Measurements from ENCODE around the gene CCZ1. TPM values are rescaled to one million over a fixed set of nuclear protein-coding genes. Genes with fewer than 3 reads are reported as not detected.
"Not testable (repeated sequence)": the region's sequence is repeated elsewhere in the genome, so short reads cannot be mapped to it uniquely, and the experiment has no call there.

Gene CCZ1
- total RNA-seq, 1 donor from 2014 or later: 90.5 TPM

GRCh38 chr7:5963205-5963604 lies 64.7 kb downstream of the CCZ1 start:
- H3K4me3 Mint-ChIP-seq; H3K27me3 Mint-ChIP-seq (ENCODE audit: low read depth); H3K27ac Mint-ChIP-seq; H3K4me1 Mint-ChIP-seq; H3K9me3 Mint-ChIP-seq; H3K36me3 Mint-ChIP-seq; DNase-seq (ENCODE audit: low spot score in 2 of 2, unreplicated experiment in 2 of 2): not testable (repeated sequence)

DNA sequence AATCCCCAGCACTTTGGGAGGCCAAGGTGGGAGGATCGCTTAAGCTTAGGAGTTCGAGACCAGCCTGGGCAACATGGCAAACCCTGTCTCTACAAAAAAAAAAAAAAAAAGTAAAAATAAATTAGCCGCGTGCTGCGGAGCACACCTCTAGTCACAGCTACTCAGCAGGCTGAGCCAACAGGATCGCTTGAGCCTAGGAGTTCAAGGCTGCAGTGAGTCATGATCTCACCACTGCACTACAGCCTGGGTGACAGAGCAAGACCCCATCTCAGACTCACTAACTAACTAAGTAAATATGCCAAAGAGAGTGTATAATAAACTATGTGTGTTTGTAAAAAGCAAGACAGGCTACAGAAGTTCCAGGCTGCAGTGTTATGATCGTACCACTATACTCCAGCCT lies 65.3 kb downstream of the CCZ1 start:
- H3K27me3 Mint-ChIP-seq (ENCODE audit: low read depth); H3K4me3 Mint-ChIP-seq; H3K36me3 Mint-ChIP-seq; H3K27ac Mint-ChIP-seq; H3K4me1 Mint-ChIP-seq; DNase-seq (ENCODE audit: low spot score in 2 of 2, unreplicated experiment in 2 of 2); H3K9me3 Mint-ChIP-seq: not testable (repeated sequence)

- not testable (repeated sequence) for H3K4me3 Mint-ChIP-seq; H3K36me3 Mint-ChIP-seq; H3K4me1 Mint-ChIP-seq; DNase-seq (ENCODE audit: low spot score in 2 of 2, unreplicated experiment in 2 of 2); H3K9me3 Mint-ChIP-seq; H3K27me3 Mint-ChIP-seq (ENCODE audit: low read depth); H3K27ac Mint-ChIP-seq
Measured at GRCh38 chr7:5970347-5970911, 71.9 kb downstream of the CCZ1 start, which contains the start of gene RSPH10B. TSS of gene RSPH10B (minus strand) at chr7:5970689. CDS start at chr7:5967116, 3,573 bp downstream.

GRCh38 chr7:5973580-5973979 lies 75.0 kb downstream of the CCZ1 start:
- H3K36me3 Mint-ChIP-seq; H3K4me1 Mint-ChIP-seq; H3K4me3 Mint-ChIP-seq; H3K27me3 Mint-ChIP-seq (ENCODE audit: low read depth); H3K9me3 Mint-ChIP-seq; H3K27ac Mint-ChIP-seq; DNase-seq (ENCODE audit: low spot score in 2 of 2, unreplicated experiment in 2 of 2): not testable (repeated sequence)

Other genes with a start within 250 kb of the CCZ1 start
- gene RNF216, start 117.1 kb upstream of the CCZ1 start, total RNA-seq: 41.9 to 43.5 TPM (median 42.5 TPM) in 3 replicates
- gene OCM, start 17.9 kb upstream of the CCZ1 start, total RNA-seq: 0.45 to 0.49 TPM in 2 of 3 replicates, not detected in the other
- 0.38 to 0.66 TPM (median 0.54 TPM) in 3 replicates for gene RSPH10B, start 72.0 kb downstream of the CCZ1 start, total RNA-seq
- gene PMS2, start 110.3 kb downstream of the CCZ1 start, total RNA-seq: 23.3 to 26.1 TPM (median 25.2 TPM) in 3 replicates
- gene AIMP2, start 110.5 kb downstream of the CCZ1 start, total RNA-seq: 24.6 to 26.9 TPM (median 25.2 TPM) in 3 replicates
- 0.20 to 0.29 TPM in 2 of 3 replicates, not detected in the other for gene ANKRD61, start 132.6 kb downstream of the CCZ1 start, total RNA-seq
- gene EIF2AK1, start 160.4 kb downstream of the CCZ1 start, total RNA-seq: 114 to 115 TPM (median 115 TPM) in 3 replicates
- gene USP42, start 206.2 kb downstream of the CCZ1 start, total RNA-seq: 22.5 to 25.8 TPM (median 23.6 TPM) in 3 replicates

Data from mesothelial cell of epicardium (in vitro differentiated cells).